Stimulated activated CD8-positive, alpha-beta memory T cell treated with anti-CD3 and anti-CD28 coated beads, Interleukin-12 subunit alpha, Interleukin-12 subunit beta, amount 100 ng/mL, for 1 hour (primary cell): Measurements from ENCODE around the gene EPHA4.

ENCODE experiments used
- DNase-seq: peaks from one replicate; pipeline ENCODE4 v3.0.0-alpha.2; 2020; ENCODE audit warnings: low read depth

EPHA4 gene

GRCh38 chr2:221392228-221392881, 179.7 kb downstream of the EPHA4 start:
- no peak for DNase-seq

- no peak for DNase-seq
Measured at GRCh38 chr2:221390878-221391277, 181.2 kb downstream of the EPHA4 start.

- no peak for DNase-seq
Measured at GRCh38 chr2:221389904-221390303, 182.2 kb downstream of the EPHA4 start.

GRCh38 chr2:221389421-221389820, 182.7 kb downstream of the EPHA4 start:
- DNase-seq = no peak

- DNase-seq = no peak
Measured at GRCh38 chr2:221388891-221389290, 183.2 kb downstream of the EPHA4 start.

GRCh38 chr2:221385716-221386115, 186.4 kb downstream of the EPHA4 start:
- DNase-seq = no peak

GRCh38 chr2:221381928-221382488, 190.1 kb downstream of the EPHA4 start:
- no peak for DNase-seq

- no peak for DNase-seq
Measured at GRCh38 chr2:221380686-221381085, 191.4 kb downstream of the EPHA4 start.

GRCh38 chr2:221380062-221380461, 192.0 kb downstream of the EPHA4 start:
- DNase-seq = no peak

- no peak for DNase-seq
Measured at GRCh38 chr2:221377597-221377996, 194.5 kb downstream of the EPHA4 start.

- no peak for DNase-seq
Measured at GRCh38 chr2:221377066-221377465, 195.0 kb downstream of the EPHA4 start.

- no peak for DNase-seq
Measured at GRCh38 chr2:221374234-221374633, 197.9 kb downstream of the EPHA4 start.

- no peak for DNase-seq
Measured at GRCh38 chr2:221372907-221373306, 199.2 kb downstream of the EPHA4 start.

- DNase-seq = no peak
Measured at GRCh38 chr2:221372159-221372884, 199.8 kb downstream of the EPHA4 start.

- no peak for DNase-seq
Measured at GRCh38 chr2:221371347-221371746, 200.8 kb downstream of the EPHA4 start.

GRCh38 chr2:221370857-221371211, 201.3 kb downstream of the EPHA4 start:
- DNase-seq = no peak

GRCh38 chr2:221370076-221370856, 201.8 kb downstream of the EPHA4 start:
- DNase-seq = no peak
